H9 (cell line): Measurements from ENCODE around the gene OR2AT4. TPM values are rescaled to one million over a fixed set of nuclear protein-coding genes. Genes with fewer than 3 reads are reported as not detected.

ENCODE experiments used
- DNase-seq: peaks from one replicate; pipeline ENCODE4 v3.0.0-alpha.2; 2017
- H2AFZ ChIP-seq: one replicate; pipeline ENCODE4 v1.6.1; 2013; ENCODE audit warnings: mild to moderate bottlenecking, low read length, control low read depth, moderate library complexity
- H2AK5ac ChIP-seq: 2 replicates; pipeline ENCODE4 v1.6.1; 2013; ENCODE audit warnings: low read length, control low read depth, mixed read lengths; ENCODE audit not compliant: insufficient read length
- H2BK120ac ChIP-seq: one replicate; pipeline ENCODE4 v1.6.1; 2013; ENCODE audit warnings: low read depth, mild to moderate bottlenecking, low read length, control low read depth, inconsistent platforms; ENCODE audit not compliant: poor library complexity, severe bottlenecking
- H2BK12ac ChIP-seq: 2 replicates; pipeline ENCODE4 v1.6.1; 2013; ENCODE audit warnings: low read length, control low read depth, mixed read lengths, low read depth; ENCODE audit not compliant: insufficient read length
- H2BK15ac ChIP-seq: 2 replicates; pipeline ENCODE4 v1.6.1; 2013; ENCODE audit warnings: low read depth, low read length, control low read depth
- H2BK20ac ChIP-seq: one replicate; pipeline ENCODE4 v1.6.1; 2013; ENCODE audit warnings: low read depth, mild to moderate bottlenecking, low read length, control low read depth, inconsistent platforms; ENCODE audit not compliant: poor library complexity, severe bottlenecking
- H2BK5ac ChIP-seq: 2 replicates; pipeline ENCODE4 v1.6.1; 2013; ENCODE audit warnings: low read length, control low read depth, mixed read lengths; ENCODE audit not compliant: insufficient read length
- H3K14ac ChIP-seq: 2 replicates; pipeline ENCODE4 v1.6.1; 2013; ENCODE audit warnings: low read length, control low read depth; ENCODE audit not compliant: insufficient read depth
- H3K18ac ChIP-seq: 2 replicates; pipeline ENCODE4 v1.6.1; 2013; ENCODE audit warnings: low read depth, mild to moderate bottlenecking, mixed read lengths, low read length, control low read depth; ENCODE audit not compliant: insufficient read length
- H3K23ac ChIP-seq: 2 replicates; pipeline ENCODE4 v1.6.1; 2013; ENCODE audit warnings: low read length, control low read depth, mixed read lengths, low read depth; ENCODE audit not compliant: insufficient read length
- H3K23me2 ChIP-seq: 2 replicates; pipeline ENCODE4 v1.6.1; 2013; ENCODE audit warnings: low read depth, mild to moderate bottlenecking, mixed read lengths, low read length, control low read depth; ENCODE audit not compliant: insufficient read length, poor library complexity, severe bottlenecking
- H3K27ac ChIP-seq: 2 replicates; pipeline ENCODE4 v1.5.1; 2013; ENCODE audit warnings: low read length, control low read depth, mixed read lengths, low read depth; ENCODE audit not compliant: insufficient read length
- H3K27me3 ChIP-seq: 2 replicates; pipeline ENCODE4 v1.6.1; 2013; ENCODE audit warnings: low read length, control low read depth, inconsistent platforms; ENCODE audit not compliant: insufficient read depth
- H3K4ac ChIP-seq: 2 replicates; pipeline ENCODE4 v1.6.1; 2013; ENCODE audit warnings: low read depth, mild to moderate bottlenecking, control low read depth, inconsistent platforms, low read length, moderate library complexity
- H3K4me1 ChIP-seq: 2 replicates; pipeline ENCODE4 v1.6.1; 2013; ENCODE audit warnings: low read length, control low read depth, inconsistent platforms; ENCODE audit not compliant: insufficient read depth
- H3K4me2 ChIP-seq: 2 replicates; pipeline ENCODE4 v1.6.1; 2013; ENCODE audit warnings: low read length, control low read depth, mixed read lengths; ENCODE audit not compliant: insufficient read length, insufficient read depth
- H3K56ac ChIP-seq: 2 replicates; pipeline ENCODE4 v1.6.1; 2013; ENCODE audit warnings: low read depth, mild to moderate bottlenecking, mixed read lengths, low read length, control low read depth; ENCODE audit not compliant: insufficient read length
- H3K79me1 ChIP-seq: 2 replicates; pipeline ENCODE4 v1.6.1; 2013; ENCODE audit warnings: low read depth, mild to moderate bottlenecking, moderate library complexity, low read length, control low read depth, inconsistent platforms; ENCODE audit not compliant: insufficient read depth, poor library complexity, severe bottlenecking
- H3K79me2 ChIP-seq: 2 replicates; pipeline ENCODE4 v1.6.1; 2013; ENCODE audit warnings: low read length, control low read depth, inconsistent platforms; ENCODE audit not compliant: insufficient read depth
- H3K9ac ChIP-seq: 2 replicates; pipeline ENCODE4 v1.6.1; 2013; ENCODE audit warnings: low read length, control low read depth, mixed read lengths; ENCODE audit not compliant: insufficient read length; ENCODE audit errors: extremely low read depth
- H3K9me3 ChIP-seq: one replicate; pipeline ENCODE4 v1.6.1; 2013; ENCODE audit warnings: low read depth, low read length, inconsistent platforms; ENCODE audit not compliant: control insufficient read depth
- H3T11ph ChIP-seq: one replicate; pipeline ENCODE4 v1.6.1; 2013; ENCODE audit warnings: mild to moderate bottlenecking, low read length, control low read depth, inconsistent platforms
- H4K20me1 ChIP-seq: one replicate; pipeline ENCODE4 v1.6.1; 2013; ENCODE audit not compliant: control insufficient read depth, insufficient read length, insufficient read depth
- H4K5ac ChIP-seq: 2 replicates; pipeline ENCODE4 v1.6.1; 2013; ENCODE audit warnings: low read depth, mild to moderate bottlenecking, mixed read lengths, low read length, control low read depth; ENCODE audit not compliant: insufficient read length
- H4K8ac ChIP-seq: replicated peaks from 2 replicates; pipeline ENCODE4 v1.6.1; 2013; ENCODE audit warnings: low read length, control low read depth, mixed read lengths, low read depth; ENCODE audit not compliant: insufficient read length
- H4K91ac ChIP-seq: 2 replicates; pipeline ENCODE4 v1.6.1; 2013; ENCODE audit warnings: low read depth, mild to moderate bottlenecking, moderate library complexity, mixed read lengths, low read length, control low read depth; ENCODE audit not compliant: insufficient read length
- H3K27ac Mint-ChIP-seq, 3 experiments: 2 replicates in 2 of 3; 3 replicates in 1 of 3; pipeline ENCODE4 v1.8.0; 2020 to 2021; ENCODE audit warnings: mixed read lengths in 3 of 3, mild to moderate bottlenecking in 1 of 3, moderate library complexity in 1 of 3
- H3K27me3 Mint-ChIP-seq: 2 replicates; pipeline ENCODE4 v1.8.0; 2021; ENCODE audit warnings: low read depth, mild to moderate bottlenecking, moderate library complexity, mixed read lengths
- H3K36me3 Mint-ChIP-seq, 3 experiments: 2 replicates in 2 of 3; 3 replicates in 1 of 3; pipeline ENCODE4 v1.8.0; 2020 to 2021; ENCODE audit warnings: low read depth in 3 of 3, mixed read lengths in 3 of 3; ENCODE audit not compliant: insufficient read depth in 1 of 3
- H3K4me1 Mint-ChIP-seq, 2 experiments: 2 replicates each; pipeline ENCODE4 v1.8.0; 2020; ENCODE audit warnings: mixed read lengths in 2 of 2
- H3K4me3 Mint-ChIP-seq, 2 experiments: 2 replicates in 1 of 2; 3 replicates in 1 of 2; pipeline ENCODE4 v1.8.0; 2020 to 2021; ENCODE audit warnings: mild to moderate bottlenecking in 2 of 2, mixed read lengths in 2 of 2, moderate library complexity in 1 of 2
- H3K9me3 Mint-ChIP-seq, 2 experiments: 2 replicates in 1 of 2; 3 replicates in 1 of 2; pipeline ENCODE4 v1.8.0; 2020; ENCODE audit warnings: mild to moderate bottlenecking in 2 of 2, mixed read lengths in 2 of 2, moderate library complexity in 1 of 2
- WGBS: extraction: QIAGEN DNeasy Blood & Tissue Kit; methylation state at CpG from one replicate; pipeline ENCODE4 v1.1.7; 2013; ENCODE audit warnings: missing lambda C conversion rate, low lambda C conversion rate, mixed read lengths; ENCODE audit not compliant: insufficient read length; ENCODE audit errors: extremely low coverage; 5-methylcytosine and 5-hydroxymethylcytosine counted together
- total RNA-seq: library from RNA; stranded (reverse); gene quantifications from 2 replicates; pipeline ENCODE4 v1.2.1, GENCODE V29; 2021
- TF ChIP-seq, protein P1 (sequence below): fragments of 200-600 bp; sonication (generic); conservative IDR thresholded peaks from 3 replicates; pipeline ENCODE4 v1.8.0; 2021; ENCODE audit warnings: antibody characterized with exemption, mild to moderate bottlenecking

The OR2AT4 gene
- total RNA-seq, 1 experiment from 2014 or later = not detected

DNA sequence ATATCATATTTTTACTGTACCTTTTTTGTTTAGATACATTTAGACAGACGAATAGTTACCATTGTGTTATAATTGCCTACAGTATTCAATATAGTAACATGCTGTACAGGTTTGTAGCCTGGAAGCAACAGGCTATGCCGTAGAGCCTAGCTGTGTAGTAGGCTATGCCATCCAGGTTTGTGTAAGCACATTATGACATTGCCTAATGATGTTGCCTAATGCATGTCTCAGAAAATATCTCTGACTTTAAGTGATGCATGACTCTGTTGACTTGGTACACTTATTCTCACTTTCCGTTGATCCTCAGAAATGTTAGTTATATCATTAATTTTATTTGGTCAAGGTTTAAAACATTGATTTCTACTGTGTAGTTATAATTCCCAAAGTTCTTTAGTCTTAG lies 39.9 kb downstream of the OR2AT4 start:
- Histone ChIP-seq H2BK15ac (no peak overlapping the region), H2BK5ac (no peak overlapping the region), H4K5ac (no peak overlapping the region), H2BK12ac (no peak overlapping the region), H3K27ac (no peak overlapping the region), H3K4ac (no peak overlapping the region), H3K23ac (no peak overlapping the region), H3K79me2 (no peaks in the 10 kb centered on the region), H2AFZ (no peak overlapping the region), H4K8ac (no peak overlapping the region), H3K9me3 (no peaks in the 10 kb centered on the region), H4K20me1 (no peaks in the 10 kb centered on the region), H3K56ac (no peak overlapping the region), H2AK5ac (no peak overlapping the region), H3K23me2 (no peaks in the 10 kb centered on the region), H3K9ac (no peak overlapping the region), H3K14ac (no peak overlapping the region), H2BK20ac (no peak overlapping the region), H3K79me1 (no peaks in the 10 kb centered on the region), H3K4me2 (no peak overlapping the region), H2BK120ac (no peak overlapping the region), H3T11ph (no peak overlapping the region), H3K4me1 (no peaks in the 10 kb centered on the region), H4K91ac (no peak overlapping the region), H3K27me3 (no peaks in the 10 kb centered on the region), H3K18ac (no peak overlapping the region)
- Mint-ChIP-seq H3K27ac (no peak overlapping the region), H3K4me3 (no peak overlapping the region), H3K9me3 (peaks cover 18 to 22% of the 10 kb centered on the region in 2 experiments), H3K4me1 (no peaks in the 10 kb centered on the region), H3K36me3 (peaks cover 2 to 13% (median 5%) of the 10 kb centered on the region in 3 experiments; a peak in 4 of 7 replicates), H3K27me3 (no peaks in the 10 kb centered on the region)
- no CpG with 5 or more reads among the region's 3 CpGs for WGBS
- no peak for DNase-seq
- TF ChIP-seq, protein P1, sequence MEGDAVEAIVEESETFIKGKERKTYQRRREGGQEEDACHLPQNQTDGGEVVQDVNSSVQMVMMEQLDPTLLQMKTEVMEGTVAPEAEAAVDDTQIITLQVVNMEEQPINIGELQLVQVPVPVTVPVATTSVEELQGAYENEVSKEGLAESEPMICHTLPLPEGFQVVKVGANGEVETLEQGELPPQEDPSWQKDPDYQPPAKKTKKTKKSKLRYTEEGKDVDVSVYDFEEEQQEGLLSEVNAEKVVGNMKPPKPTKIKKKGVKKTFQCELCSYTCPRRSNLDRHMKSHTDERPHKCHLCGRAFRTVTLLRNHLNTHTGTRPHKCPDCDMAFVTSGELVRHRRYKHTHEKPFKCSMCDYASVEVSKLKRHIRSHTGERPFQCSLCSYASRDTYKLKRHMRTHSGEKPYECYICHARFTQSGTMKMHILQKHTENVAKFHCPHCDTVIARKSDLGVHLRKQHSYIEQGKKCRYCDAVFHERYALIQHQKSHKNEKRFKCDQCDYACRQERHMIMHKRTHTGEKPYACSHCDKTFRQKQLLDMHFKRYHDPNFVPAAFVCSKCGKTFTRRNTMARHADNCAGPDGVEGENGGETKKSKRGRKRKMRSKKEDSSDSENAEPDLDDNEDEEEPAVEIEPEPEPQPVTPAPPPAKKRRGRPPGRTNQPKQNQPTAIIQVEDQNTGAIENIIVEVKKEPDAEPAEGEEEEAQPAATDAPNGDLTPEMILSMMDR = no peak
